ENCODE results near the gene APLP2. TPM values are rescaled to one million over a fixed set of nuclear protein-coding genes. Genes with fewer than 3 reads are reported as not detected.

The APLP2 gene
- total and polyA plus RNA-seq, 4 donors = 235 to 532 (median 524) TPM

GRCh38 chr11:130034236-130034635 is 35.5 kb upstream of the APLP2 start:
- TF ChIP-seq CTCF (IDR thresholded peaks at IDR 0.05; ENCODE audit: control extremely low read depth, extremely low read depth) = no peak

GRCh38 chr11:130037058-130037457 is 32.6 kb upstream of the APLP2 start:
- Histone ChIP-seq H3K36me3 (ENCODE audit: control insufficient read depth in 4 of 4, insufficient read depth in 4 of 4, low read length in 4 of 4) (no peaks in the 10 kb centered on the region), H3K9ac (ENCODE audit: insufficient read depth in 1 of 2, low read length in 2 of 2) (no peak overlapping the region), H3K27me3 (ENCODE audit: control insufficient read depth in 3 of 3, insufficient read depth in 3 of 3, low read length in 2 of 3) (no peaks in the 10 kb centered on the region), H3K27ac (ENCODE audit: low read depth in 1 of 2, low read length in 1 of 2) (no peak overlapping the region), H3K4me1 (ENCODE audit: control insufficient read depth in 5 of 5, insufficient read depth in 5 of 5, low read length in 5 of 5) (no peaks in the 10 kb centered on the region), H3K9me3 (ENCODE audit: control insufficient read depth in 4 of 4, insufficient read depth in 3 of 4, low read length in 3 of 4) (no peaks in the 10 kb centered on the region), H3K4me3 (no peak overlapping the region)
- ATAC-seq (ENCODE audit: insufficient read depth, low FRiP score) (no peak), DNase-seq (no peak)
- 78 to 79% methylated on average over 3 of the region's 3 CpGs for WGBS, 2 donors
- TF ChIP-seq CTCF (IDR thresholded peaks at IDR 0.05; ENCODE audit: control extremely low read depth, extremely low read depth) = no peak

More at GRCh38 chr11:130034236-130034635, 35.5 kb upstream of the APLP2 start:
- Histone ChIP-seq H3K9ac (ENCODE audit: insufficient read depth in 1 of 2, low read length in 2 of 2) (no peak overlapping the region), H3K27me3 (ENCODE audit: control insufficient read depth in 3 of 3, insufficient read depth in 3 of 3, low read length in 2 of 3) (no peaks in the 10 kb centered on the region), H3K4me1 (ENCODE audit: control insufficient read depth in 5 of 5, insufficient read depth in 5 of 5, low read length in 5 of 5) (no peaks in the 10 kb centered on the region), H3K36me3 (ENCODE audit: control insufficient read depth in 4 of 4, insufficient read depth in 4 of 4, low read length in 4 of 4) (no peaks in the 10 kb centered on the region), H3K27ac (ENCODE audit: low read depth in 1 of 2, low read length in 1 of 2) (no peak overlapping the region), H3K9me3 (ENCODE audit: control insufficient read depth in 4 of 4, insufficient read depth in 3 of 4, low read length in 3 of 4) (no peaks in the 10 kb centered on the region), H3K4me3 (no peak overlapping the region)
- ATAC-seq (ENCODE audit: insufficient read depth, low FRiP score) (no peak), DNase-seq (no peak)

GRCh38 chr11:130037881-130038585 is 31.7 kb upstream of the APLP2 start:
- Histone ChIP-seq H3K4me1 (ENCODE audit: control insufficient read depth in 5 of 5, insufficient read depth in 5 of 5, low read length in 5 of 5) (no peaks in the 10 kb centered on the region), H3K27me3 (ENCODE audit: control insufficient read depth in 3 of 3, insufficient read depth in 3 of 3, low read length in 2 of 3) (no peaks in the 10 kb centered on the region), H3K27ac (ENCODE audit: low read depth in 1 of 2, low read length in 1 of 2) (no peak overlapping the region), H3K4me3 (no peak overlapping the region), H3K9ac (ENCODE audit: insufficient read depth in 1 of 2, low read length in 2 of 2) (no peak overlapping the region), H3K9me3 (ENCODE audit: control insufficient read depth in 4 of 4, insufficient read depth in 3 of 4, low read length in 3 of 4) (no peaks in the 10 kb centered on the region), H3K36me3 (ENCODE audit: control insufficient read depth in 4 of 4, insufficient read depth in 4 of 4, low read length in 4 of 4) (no peaks in the 10 kb centered on the region)
- DNase-seq (no peak), ATAC-seq (ENCODE audit: insufficient read depth, low FRiP score) (no peak)
- 64 to 69% methylated on average over 7 of the region's 7 CpGs for WGBS, 2 donors
- TF ChIP-seq CTCF (IDR thresholded peaks at IDR 0.05; ENCODE audit: control extremely low read depth, extremely low read depth) = no peak
